ENCODE results near the gene NRP1.
A peak's percentile ranks its signal among the peaks of the same experiment; 100 is the strongest.

Gene NRP1

DNA sequence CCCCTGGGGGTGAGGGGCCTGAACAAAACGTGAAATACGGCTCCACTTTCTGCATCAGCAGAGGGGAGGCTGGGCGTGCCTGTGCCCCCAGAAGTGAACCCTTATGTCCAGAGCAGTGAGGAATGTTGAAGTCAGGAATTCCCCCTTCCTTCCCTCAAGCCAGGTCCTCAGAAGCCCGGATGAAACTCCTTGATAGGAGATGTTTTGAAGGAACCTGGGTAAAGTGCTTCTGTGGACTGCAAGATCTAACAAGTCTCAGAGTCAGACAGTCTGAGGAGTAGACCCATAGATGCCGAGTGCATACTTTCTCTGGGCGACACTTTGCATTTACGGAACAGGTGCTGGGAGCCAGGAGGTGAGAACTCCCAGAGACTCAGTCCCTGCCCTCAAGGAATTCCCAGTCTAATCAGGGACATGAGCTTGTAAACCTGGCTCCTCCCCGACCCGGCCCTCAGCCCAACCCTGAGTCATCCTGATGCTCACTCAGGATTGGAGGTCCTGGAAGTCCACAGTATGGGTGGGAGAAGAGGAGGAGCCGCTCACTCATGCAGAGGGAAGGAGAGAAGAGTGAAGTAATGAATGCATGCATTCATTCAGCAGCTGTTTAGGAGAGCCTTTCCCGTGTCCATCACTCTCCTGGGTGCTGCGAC, 197.0 kb downstream of the NRP1 start:
- FAIRE-seq (peak; percentile 40), DNase-seq (ENCODE audit: insufficient read length, low spot score) (no peak)

DNA sequence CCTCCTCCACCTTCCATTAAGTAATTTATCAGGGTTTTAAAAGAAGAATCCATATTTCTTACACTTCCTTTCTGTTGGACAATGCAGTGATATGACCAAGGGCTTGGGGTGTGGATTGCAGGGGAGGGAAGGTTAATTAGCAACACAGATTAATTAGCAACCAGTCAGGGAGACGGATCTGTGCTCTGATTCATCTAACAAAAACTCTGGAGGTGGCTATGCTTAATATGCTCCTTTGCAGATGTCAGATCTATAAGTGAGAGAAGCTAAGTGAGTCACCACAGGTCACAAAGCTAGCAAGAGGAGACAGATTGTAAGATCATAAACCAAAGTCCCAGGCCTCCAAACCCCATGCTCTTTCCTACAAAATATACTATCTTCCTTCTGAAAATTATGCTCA, 197.7 kb downstream of the NRP1 start:
- DNase-seq (ENCODE audit: insufficient read length, low spot score) (no peak), FAIRE-seq (no peak)

DNA sequence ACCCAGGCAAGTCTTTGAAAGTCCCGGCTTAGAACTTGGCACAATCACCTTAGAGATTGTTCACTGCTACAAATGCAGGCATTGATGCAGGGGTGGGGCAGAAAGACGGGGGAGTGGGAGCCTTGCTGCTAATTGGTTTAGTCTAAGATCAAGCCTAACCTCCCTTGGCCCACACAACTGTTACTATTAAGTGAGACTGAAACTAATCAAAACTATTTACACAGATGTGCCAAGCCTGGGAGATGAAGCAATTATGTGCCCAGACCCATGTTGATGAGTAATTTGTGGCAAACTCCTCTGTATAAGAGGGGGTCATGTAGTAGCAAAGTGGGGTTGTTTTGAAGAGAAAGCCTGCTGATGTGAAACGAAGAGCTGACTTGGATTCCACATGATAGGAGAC, 198.2 kb downstream of the NRP1 start:
- FAIRE-seq = no peak

DNA sequence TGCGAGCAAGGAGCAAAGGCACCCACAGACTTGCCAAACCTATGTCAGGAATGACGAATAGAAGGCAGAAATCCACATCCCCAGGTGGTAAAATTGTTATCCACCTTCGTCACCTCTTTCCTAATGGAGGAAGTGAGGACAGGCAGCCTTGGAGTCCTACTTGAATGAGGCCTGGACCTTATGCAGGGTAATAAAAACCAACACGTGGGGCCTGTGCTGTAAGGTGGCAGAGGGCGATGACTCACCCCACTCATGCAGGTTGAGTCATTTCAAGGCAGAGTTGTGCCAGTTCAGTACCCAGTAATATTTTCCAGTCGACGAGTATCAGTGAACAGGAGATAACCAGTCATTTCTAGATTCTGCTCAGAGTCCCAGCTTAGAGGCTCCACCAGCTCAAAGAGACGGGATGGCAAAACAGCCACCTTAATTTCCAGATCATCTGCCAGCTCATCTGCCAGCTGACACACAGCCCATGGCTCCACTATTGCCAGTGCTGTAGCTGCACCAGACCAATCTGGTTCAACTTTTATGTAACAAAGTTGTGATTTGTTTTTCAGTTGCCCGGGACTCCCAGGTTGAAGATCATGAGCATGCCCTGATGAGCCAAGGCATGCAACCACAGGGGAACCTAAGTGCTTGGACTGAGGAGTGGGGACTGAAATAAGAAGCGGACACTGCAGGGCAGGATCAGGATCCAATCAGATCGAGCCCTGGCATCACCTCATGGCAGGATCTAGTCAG, 200.3 kb downstream of the NRP1 start:
- peak; percentile 80 for DNase-seq (ENCODE audit: insufficient read length, low spot score)
- peak; percentile 99 for FAIRE-seq

More for the DNA sequence above, 198.2 kb downstream of the NRP1 start:
- DNase-seq (ENCODE audit: insufficient read length, low spot score) = no peak

DNA sequence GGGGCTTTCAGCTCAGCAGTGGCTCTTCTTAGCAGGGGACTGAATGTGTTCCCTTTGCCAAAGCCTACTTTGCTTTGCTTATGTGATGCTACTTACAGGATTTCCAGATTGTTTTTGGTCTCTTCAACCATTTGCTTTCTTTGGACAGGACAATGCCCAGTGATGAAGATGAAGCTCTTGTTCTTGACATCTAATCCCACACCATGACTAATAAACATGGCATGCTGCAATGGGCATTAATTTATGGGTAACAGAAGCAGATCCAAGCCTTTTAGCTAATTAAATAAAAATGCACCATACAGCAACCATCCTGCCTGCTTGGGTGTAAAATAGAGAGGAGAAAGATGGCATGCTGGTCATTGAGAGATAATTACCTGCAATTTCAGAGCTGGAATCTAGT, 200.9 kb downstream of the NRP1 start:
- FAIRE-seq = peak; percentile 60
- no peak for DNase-seq (ENCODE audit: insufficient read length, low spot score)

DNA sequence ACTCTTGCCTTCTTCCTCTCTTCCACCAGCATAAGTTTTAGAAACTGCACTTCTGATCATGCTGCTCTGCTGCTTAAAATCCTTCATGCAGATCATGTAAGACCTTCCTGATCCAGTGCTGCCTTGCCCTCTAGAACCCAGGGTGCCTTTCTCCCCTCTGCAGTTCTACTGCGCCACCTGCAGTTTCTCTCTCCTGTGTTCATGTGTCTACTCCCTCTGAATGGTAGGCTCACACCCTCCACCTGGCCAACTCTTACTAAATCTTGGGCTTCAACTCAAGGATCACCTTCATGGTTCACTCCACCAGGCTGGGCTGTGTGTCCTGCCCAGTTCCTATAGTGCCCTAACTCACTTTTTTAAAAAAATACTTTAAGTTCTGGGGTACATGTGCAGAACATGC, 201.8 kb downstream of the NRP1 start:
- DNase-seq (ENCODE audit: insufficient read length, low spot score) (no peak), FAIRE-seq (no peak)

DNA sequence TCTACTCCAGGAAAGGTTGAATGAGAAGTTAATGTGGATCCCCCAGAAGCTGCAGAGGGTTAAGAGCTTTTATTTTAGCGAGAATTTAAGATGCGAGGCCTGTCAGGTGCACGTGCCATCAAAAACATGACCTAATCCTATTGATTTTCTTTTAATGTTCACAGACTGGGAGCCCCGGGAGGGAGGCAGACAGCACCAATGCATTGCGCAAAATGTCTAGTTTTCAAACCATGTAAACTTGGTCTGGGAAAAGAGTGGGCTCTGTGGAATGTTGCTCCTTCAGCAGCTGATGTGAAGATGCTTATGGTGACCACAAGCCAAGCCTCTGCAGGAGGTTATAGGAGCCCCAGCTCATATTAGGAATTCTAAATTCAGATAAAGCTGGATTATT, 204.5 kb downstream of the NRP1 start:
- DNase-seq (ENCODE audit: insufficient read length, low spot score) (no peak), FAIRE-seq (no peak)

DNA sequence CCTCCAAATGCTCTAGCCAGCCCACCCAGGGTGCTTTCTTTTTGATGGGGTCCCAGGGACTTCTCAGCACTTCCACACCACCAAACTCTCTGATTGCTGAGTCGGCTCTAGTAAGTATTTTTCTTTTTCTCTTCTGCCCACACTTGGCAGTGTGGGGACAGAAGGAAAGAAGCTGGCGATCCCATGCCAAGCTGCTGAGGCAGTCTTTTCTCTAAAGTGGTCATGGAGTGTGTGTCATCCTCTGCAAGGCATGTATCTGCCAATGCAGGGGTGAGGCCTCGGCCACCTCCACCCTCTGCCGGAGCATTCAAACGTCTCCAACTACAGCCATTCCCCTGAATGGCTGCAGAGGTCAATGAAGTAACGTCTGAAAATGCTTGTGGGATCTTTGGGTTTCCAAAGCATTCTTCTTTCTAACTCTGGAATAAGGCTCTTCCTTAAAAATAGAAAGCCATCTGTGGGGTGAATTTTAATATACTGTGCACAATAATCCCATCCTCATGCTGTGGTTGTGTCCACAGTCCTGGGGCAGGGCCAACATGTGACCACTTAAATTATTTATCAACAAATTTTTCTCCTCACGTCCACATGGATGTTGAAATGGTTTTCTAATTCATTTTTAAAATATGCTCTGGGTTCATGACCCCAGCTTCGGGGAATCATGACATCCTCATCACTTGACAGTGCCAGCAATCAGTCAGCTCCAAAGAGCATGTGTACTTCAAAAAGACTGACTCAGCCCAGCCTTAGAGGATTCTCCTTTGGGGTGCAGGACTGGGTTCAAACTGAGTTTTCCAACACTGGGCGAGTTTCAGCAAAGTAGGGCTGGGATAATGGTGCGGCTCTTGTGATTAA, 205.1 kb downstream of the NRP1 start:
- DNase-seq (ENCODE audit: insufficient read length, low spot score) (peak; percentile 52), FAIRE-seq (peak; percentile 46)

DNA sequence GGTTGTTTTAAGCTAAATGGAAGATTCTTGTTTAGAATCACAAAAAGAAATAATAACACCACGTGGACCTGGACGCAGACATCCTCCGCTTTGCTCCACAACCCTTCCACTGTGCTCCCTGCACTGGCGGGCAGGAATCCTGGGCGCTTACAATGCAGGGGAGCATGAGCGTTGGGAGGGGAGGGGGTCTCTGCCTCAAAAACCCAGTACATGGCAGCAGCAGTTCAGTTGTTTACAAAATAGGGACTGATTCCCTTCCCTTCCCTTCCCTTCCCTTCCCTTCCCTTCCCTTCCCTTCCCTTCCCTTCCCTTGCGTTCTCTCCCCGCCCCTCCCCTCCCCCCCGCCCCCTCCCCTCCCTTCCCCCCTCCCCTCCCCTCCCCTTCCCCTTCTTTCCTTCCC, 206.8 kb downstream of the NRP1 start:
- DNase-seq (ENCODE audit: insufficient read length, low spot score) (no peak), FAIRE-seq (no peak)
